ENCODE measurements around the gene CEBPB.

Gene CEBPB

GRCh38 chr20:50213531-50214106, 23.0 kb downstream of the CEBPB start:
- no peak for DNase-seq (ENCODE audit: low read depth, low spot score)

- DNase-seq (ENCODE audit: low read depth, low spot score), result no peak
Measured at GRCh38 chr20:50214226-50215024, 23.8 kb downstream of the CEBPB start.

DNA sequence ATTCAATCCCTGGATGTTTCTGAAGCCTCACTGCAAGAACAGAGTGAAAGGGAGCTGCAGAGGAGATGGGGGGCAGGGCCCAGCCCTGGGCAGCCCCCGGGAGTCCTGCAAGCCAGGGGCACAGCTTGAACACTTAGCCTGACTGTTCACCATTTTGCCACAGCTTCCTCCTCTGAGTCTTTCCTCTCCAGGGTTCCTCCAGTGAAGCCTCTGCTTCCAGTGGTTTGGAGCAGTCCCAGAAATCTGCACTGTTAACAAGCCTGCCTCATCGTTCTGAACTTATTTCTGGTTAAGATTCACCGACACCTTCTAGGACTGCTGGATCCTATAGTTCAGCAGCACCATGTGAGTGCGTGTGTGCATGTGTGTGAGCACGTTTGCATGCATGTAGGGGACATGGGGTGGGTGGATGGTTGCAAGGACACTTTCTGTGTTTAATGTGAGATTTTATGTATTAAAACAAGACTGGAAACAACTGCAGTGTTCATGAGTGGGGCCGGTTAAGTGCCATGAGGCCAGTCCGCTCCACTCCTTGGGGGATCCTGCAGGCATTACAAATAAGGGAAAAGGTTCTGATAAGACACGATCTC, 24.6 kb downstream of the CEBPB start:
- DNase-seq (ENCODE audit: low read depth, low spot score), result no peak

DNA sequence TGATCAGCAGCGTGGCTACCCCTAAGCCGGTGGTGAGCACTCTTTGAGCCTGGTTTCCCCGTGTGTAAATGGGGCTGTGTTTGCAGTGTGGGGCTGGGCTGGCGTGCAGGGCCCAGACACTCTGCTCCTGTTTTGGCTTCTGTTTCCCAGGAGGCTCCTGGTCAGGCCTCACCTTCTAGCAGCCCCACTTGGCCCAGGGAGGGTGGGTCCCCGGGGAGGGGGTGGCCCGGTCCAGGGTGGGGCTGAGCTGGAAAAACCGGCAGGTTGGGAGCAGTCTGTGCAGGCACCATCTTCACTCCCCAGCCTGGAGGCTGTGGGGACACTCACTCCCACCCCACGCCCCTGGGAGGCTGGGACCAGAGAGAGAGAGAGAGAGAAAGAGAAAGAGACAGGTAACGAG, 25.3 kb downstream of the CEBPB start:
- no peak for DNase-seq (ENCODE audit: low read depth, low spot score)

DNA sequence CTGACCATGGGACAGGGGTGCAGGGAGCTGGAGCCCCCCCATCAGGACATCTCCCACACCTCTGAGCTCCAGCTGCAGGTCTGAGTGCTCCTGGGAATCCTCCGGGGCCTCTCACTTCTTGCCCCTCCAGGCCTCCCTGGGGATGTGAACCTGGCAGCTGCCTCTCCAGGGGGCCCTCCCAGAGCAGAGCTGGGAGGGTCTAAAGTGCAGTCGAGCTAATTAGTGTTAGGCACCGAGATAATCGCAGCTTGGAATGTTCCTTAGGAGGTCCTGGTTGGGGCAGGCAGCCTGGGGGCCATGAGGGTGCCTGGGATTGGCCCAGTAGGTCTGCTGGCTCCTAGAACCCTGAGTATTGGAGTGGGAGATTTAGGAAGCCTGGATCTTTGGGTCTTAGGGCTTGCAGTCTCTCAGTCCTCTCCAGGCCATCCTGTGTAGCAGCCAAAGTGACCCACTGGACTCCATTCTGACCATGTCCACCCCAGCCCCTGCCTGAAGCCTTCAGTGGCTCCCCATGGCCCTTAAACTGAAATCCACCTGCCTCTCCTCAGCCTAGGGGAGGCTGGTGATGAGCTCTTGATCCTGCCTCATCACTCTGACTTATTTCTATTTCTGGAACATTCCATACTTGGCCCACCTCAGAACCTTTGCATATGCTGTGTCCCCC, 26.0 kb downstream of the CEBPB start:
- no peak for DNase-seq (ENCODE audit: low read depth, low spot score)

DNA sequence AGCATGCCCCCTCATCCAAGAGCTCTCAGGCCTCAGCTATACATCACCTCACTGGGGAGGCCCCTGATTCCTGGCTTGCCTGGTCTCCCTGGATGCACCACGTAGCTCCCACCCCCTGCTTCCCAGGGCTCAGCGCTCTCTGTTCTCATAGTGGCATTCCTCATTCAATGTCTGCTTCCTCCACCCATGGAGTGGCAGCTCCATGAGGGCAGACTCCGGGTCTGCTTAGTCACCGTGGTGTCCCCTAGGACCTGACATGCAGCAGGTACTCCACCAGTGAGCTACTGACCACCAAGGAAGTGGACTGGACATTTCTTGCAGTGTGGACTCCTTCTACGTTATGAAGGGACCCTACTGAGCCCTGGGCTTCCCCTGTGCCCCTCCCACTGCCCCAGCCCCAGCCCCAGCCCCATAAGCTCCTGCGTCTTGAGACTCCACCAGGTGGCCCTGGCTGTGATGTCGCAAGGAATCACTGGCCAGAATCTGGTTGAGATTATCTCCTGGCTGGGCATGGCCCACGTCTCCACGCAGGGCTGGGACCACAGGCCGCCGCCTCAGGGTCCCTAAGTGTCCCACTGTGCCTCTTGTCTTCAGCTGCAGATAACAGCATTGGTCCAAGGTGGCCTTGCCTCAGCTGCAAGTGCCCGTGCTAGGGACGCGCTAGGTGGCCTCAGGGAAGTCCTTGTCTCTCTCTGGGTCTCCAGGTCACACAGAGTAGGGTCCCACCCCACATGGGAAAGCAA, 26.7 kb downstream of the CEBPB start:
- no peak for DNase-seq (ENCODE audit: low read depth, low spot score)

DNA sequence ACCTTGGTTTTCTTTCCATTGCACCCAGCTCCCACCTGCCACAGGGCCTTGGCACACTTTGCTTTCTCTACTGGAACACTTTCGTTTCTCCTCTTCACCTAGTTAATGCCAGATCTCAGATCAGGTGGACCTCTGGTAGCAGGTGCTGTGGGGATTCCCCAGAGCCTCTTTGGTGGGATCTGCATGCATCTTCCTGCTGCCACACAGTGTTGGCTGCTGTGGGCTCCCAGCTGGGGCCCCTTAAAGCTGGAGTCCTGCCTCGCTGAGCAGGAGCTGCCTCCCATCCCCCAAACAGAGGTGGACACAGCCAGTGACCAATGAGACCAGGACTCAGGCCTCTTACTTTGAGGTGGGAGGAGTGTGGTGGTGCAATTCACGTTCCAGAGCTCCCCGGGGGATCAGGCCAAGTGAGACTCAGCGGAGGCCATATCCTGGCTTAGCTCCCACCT, 28.4 kb downstream of the CEBPB start:
- no peak for DNase-seq (ENCODE audit: low read depth, low spot score)

DNA sequence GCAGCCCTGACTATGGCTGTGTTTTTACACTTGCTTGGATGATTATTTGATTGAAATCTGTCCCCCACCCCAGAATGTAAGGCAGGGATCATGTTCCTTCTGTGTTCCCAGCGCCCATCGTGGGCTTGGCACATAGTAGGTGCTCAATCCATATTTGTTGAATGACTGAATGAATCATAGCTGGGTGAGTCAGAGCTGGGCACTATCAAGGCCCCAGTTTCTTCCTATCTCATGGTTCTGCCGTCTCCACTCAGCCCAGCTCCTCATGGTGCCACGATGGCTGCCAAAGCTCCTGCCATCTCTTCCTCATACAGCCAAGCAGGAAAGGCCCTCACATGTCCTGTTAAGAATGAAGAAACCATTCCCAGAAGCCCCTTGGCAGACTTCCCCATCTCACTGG, 29.0 kb downstream of the CEBPB start:
- DNase-seq (ENCODE audit: low read depth, low spot score), result no peak

- no peak for DNase-seq (ENCODE audit: low read depth, low spot score)
Measured at GRCh38 chr20:50220093-50220893, 29.7 kb downstream of the CEBPB start.

DNA sequence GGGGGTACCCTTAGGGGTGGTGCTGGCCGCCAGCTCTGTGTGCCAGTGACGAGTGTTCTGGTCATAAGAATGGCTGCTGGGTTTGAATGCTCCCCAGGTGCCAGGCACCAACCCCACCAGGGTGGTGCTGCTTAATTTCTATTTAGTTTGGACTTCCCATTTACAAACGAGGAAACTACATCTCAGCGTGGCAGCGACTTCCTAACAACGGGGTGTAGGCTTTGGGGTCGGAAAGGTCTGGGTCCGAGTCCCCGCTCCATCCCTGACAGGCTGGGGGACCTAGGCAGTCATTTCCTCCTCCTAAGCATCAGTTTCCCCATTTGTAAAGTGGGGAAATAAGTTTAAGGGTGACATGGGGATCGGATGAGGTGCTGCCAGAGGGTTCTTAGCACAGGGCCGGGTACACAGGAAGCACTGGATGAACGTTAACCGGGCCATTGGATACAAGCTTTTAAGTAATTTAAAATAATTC, 30.3 kb downstream of the CEBPB start:
- DNase-seq (ENCODE audit: low read depth, low spot score), result no peak

DNA sequence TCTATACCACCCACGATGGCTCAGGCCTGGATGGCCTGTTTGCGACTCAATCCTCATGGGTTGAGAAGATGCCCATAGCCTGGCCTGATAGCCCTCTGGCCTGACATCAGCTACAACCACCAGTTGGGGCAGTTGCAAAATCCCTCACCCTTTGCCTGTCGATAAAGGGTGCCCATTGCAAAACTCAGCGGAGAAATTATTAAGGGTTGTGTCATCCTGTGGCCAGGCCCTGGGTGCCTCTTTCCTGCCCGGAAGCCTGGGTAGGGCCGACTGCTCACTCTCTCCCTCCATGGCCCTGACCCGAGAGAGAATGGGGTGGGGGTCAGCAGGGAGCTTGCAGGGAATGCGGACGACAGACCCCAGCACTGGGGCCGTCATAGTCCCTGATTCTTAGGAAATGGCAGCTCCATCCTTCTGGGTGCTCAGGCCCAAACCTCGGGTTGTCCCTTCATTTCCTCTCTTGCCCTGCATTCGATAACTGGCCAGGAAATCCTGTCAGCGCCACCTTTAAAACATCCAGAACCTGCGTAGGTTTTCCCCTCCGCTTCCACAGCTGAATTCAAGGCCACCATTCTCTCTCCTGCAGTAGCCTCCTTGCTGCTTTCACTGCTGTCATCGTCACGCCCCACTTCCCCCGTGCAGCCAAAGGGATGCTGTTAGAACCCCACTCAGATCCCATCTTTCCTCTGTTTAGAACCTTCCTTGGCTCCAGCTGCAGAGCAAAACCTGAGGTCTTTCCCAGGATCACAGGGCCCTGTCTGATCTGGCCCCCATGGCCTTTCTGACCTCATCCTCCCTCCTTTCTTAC, 31.1 kb downstream of the CEBPB start:
- no peak for DNase-seq (ENCODE audit: low read depth, low spot score)

DNA sequence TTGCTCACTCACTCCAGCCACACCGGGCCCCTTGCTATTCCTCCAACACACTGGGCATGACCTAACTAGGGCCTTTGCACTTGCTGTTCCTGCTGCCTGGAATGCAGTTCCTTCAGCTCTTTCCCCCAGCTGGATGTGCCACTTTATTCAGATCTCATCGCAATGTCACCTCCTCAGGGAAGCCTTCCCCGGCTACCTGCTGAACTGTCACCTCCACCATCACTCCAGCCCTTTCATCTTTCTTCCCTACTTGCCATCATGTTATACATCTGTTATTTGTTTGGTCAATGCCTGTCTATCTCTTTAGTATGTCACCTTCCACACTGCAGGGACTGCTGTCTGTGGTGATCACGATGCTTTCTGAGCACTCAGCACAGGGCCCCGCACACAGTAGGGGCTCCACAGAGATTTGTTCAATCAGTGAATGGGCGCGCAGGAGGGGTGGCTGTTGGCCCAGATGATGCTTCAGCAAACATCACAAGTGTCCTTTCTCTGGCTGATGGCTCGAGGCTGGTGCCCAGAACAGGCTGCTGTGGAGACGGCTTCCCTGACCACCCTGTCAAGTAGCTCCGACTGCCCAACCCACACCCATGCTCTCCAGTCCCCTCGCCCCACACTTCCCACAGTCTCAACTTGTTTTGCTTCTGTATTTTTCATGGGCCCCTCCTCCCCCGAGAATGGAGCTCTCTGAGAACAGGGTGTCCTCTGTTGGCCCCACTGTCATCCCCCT, 31.8 kb downstream of the CEBPB start:
- no peak for DNase-seq (ENCODE audit: low read depth, low spot score)

- no peak for DNase-seq (ENCODE audit: low read depth, low spot score)
Measured at GRCh38 chr20:50223039-50224005, 32.7 kb downstream of the CEBPB start.

DNA sequence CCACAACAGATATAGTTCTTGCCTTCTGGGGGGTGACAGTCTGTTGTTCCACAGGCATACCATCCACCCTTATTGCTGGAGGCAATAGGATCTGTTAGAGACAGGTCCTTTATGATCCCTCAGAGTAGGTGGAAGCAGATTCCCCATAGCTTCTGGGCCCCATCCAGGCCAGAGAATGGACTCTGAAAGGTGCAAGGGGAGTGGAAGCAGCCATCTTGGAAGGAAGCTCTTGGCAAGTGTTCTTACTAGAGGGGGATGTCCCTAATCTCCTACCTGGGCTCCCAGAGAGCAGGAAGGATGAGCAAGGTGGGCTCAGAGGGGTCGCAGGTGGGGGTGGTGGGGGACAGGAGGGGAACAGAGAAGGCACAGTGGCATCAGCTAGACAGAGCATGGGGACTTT, 33.4 kb downstream of the CEBPB start:
- DNase-seq (ENCODE audit: low read depth, low spot score), result no peak

- no peak for DNase-seq (ENCODE audit: low read depth, low spot score)
Measured at GRCh38 chr20:50224531-50225255, 34.1 kb downstream of the CEBPB start.

- DNase-seq (ENCODE audit: low read depth, low spot score), result no peak
Measured at GRCh38 chr20:50226093-50226974, 35.7 kb downstream of the CEBPB start.

Measured in activated CD4-positive, CD25-positive, alpha-beta regulatory T cell treated with anti-CD3 and anti-CD28 coated beads, Interleukin-2, amount 50 U/mL, for 16 hours (primary cell).